HT1080 (cell line): ENCODE measurements around the gene BMPER. TPM values are rescaled to one million over a fixed set of nuclear protein-coding genes. Genes with fewer than 3 reads are reported as not detected.

Experiments used
- DNase-seq: peaks from one replicate; pipeline ENCODE4 v3.0.0-alpha.2; 2015; ENCODE audit warnings: low read depth
- total RNA-seq: library from RNA; depleted of rRNA; stranded (reverse); fragments of >200 nt; shearing (Covaris generic); gene quantifications from 2 replicates; pipeline ENCODE4 v1.2.3, GENCODE V29; 2014

BMPER gene
- total RNA-seq, 1 experiment from 2014 or later, result 3.8 TPM

DNA sequence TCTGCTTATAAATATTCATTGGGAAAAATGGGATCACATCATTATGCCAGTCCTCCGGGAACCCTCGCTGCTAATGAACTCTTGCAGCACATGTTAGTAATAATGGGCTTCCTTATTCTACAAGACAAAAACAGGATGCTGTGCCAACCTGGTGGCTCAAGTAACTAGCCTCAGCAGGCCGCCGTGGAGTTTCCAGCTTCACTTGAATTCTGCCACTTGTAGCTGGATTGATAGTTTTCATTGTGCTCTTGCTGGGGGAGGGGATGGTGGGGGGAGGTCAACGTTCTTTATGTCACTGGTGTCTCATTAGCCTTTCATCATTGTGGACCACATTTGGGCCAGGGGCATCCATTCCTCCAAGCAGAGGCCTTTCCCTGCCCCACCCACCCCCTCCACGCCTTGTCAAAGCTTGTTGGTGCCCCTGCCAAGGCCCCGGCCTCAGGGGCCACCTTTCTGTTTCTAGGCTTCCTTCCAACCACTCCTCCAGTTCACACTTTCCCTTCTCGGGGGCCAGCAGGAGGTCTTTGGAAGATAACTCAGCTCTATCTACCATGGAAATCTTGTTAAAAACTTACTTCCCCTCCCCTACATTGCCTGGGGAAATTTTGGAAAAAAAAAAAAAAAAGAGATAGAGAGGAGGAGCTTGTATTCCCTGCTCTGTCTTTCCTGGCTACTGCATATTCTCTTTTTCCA lies 153.9 kb downstream of the BMPER start:
- DNase-seq, result no peak

DNA sequence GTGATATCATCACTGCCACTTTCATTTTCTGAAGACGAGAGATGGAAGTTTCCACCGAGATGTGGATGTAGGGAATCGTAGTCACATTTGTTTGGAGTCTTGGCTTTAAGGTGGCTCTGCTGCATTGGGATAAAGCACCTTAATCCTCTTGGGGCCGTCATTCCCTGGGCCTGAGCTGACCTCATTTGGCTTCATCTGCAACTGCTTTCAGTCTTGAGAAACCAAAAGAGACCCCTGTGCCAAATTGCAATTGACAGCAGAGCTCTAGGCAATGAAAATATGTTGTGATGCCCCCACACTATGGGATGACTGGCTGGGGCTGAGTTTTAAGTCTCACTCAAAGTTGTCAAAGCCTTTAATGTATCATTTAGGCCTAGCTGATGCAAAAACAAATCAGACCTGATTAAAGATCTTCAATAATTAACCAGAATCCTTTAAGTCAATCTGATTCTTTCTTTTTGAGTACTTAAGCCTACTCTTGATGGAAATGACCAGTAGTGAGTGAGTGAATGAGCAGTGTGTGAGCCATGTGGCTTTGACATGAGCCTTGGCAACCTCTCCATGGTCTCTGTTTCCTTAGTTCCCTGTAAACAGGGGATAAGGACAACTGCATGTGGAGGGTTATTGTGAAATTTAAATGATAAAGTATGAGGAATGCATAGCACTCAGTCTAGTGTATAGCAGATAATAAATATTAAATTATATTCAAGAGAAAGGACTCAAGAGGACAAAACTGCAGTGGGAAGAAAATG lies 155.0 kb downstream of the BMPER start:
- DNase-seq, result peak; percentile 32

- DNase-seq, result peak; percentile 61
Measured at GRCh38 chr7:34061149-34061548, 155.8 kb downstream of the BMPER start.

DNA sequence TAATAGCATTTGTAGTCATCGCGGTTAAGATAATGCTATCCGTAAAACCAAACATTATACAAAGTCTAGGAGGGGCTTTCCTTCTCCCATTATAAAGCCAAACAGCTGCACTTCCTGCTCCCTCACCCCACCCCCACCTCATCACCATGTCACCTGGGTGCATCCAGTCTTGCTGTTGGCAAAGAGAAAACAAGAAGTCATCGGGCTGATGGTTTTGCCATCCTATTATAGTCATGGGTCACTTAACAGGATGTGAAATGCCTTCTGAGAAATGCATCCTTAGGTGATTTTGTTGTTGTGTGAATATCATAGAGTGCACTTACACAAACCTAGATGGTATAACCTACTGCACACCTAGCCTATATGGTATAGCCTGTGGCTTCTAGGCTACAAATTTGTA lies 157.0 kb downstream of the BMPER start:
- no peak for DNase-seq

GRCh38 chr7:34062826-34063225 lies 157.5 kb downstream of the BMPER start:
- no peak for DNase-seq

DNA sequence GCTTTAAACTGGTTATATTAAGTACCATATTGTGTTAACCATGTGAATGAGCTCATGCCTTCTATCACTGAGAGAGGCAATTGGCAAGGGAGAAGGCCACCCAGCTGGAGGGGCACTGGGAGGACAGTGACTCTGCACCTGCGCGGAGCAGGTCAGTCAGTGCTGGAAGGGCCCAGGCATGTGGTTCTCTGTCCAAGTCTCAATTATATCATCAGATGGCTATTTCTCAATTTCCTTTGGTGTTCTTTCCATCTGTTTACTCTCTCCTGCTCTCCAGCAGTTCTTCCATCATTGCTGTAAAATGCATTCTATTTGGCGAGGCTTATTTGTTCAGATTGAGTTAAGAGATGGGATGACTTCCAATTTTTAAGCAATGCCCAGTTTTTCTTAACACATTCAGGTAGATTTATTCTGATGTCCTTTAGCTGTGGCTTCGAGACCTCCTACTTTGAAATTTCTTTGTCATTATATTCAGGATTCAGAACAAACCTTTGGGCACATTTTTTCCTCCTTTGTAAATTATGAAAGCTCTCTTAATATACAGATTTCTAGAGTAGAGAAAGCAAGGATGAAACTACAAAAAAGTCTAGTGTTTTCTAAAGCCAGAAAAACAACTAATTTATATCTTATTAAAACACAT lies 159.3 kb downstream of the BMPER start:
- DNase-seq, result no peak

GRCh38 chr7:34066411-34066810 lies 161.1 kb downstream of the BMPER start:
- DNase-seq, result no peak

DNA sequence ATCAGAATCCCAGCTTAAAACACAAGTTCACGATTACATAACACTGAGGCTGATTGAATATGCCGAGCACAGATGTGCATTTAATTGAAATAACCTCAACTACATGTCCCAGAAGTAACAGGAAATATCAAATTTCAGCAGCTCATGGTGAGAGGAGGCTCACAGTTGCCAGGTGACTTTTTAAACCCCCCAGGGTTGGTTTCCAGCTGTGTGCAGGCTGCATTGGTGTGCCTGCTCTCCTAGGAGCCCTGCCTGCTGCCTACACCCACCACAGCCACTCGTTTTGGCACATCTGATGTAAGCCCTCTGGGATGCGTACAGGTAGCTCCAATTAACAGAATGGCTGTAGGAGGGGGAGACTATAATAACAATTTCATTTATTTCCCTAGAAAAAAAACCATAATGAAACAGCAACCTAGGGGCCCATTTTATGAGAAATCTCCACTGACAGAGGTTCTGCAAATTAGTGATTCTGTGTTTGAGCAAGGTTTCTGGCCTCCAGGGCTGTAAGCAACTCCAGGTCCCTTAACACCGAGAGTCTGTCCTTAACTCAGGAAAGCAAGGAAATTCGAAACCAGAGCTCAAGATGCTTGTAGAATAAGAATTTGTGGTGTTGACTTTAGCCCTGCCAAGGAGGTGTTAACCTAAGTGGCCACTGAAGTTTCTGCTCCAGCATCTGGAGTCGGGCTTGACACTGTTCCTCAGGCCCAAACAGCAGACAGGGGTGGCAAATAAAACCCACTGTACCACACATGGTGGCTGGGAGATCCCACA lies 161.9 kb downstream of the BMPER start:
- peak; percentile 58 for DNase-seq

DNA sequence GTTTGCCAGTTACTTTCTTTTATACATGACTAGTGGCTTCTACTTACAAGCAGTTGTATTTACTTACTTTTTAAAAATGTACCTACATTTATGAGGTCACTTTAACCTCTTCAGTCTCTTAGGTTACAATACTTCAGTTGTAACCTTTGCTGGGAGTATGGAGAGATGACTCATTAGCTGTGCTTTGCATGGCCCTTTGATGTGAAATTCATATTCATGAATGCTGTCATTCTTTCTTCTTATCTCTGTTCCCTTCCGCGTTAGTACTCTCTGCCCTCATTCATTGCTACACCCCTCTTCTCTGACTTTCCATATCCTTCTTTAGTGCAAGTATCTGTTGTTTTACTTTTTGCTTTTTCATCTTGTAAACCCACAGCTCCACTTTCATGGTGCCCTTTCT lies 164.3 kb downstream of the BMPER start:
- peak; percentile 79 for DNase-seq

DNA sequence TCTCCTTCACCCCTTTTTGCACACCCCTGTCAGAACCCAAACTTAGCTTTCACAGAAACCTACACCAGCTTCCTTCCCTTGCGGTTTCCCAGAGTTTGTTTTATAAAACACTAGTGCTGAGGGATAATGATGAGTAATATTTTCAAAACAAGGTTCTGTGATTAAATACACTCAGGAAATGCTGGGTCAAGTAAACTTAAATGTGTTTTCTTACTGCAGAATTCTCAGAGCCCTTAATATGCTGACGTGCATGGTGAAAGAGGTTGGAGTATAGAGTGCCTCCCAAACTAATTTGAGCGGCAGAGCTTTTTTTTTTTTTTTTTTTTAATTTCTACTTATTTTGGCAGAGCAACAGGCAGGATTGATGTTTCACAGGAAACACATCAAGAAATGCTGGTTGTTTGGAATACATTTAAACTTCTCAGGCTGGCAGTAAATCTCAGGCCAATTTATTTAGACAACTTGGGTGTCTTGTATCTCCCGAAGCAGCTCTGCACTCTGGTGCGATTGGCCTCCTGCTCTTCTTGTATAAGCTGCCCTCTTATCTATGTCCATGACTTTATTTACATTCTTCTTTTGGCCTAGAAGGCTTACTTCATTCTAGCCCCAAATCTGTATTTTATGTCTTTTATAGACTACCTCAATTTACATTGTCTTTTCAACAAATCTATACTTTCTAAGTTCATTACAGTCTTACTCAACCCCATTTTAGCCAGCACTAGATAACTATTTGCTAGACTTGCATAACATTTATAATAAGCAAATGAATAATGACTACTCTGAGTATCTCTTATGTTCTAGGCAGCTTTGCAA lies 165.4 kb downstream of the BMPER start:
- peak; percentile 58 for DNase-seq

GRCh38 chr7:34073676-34074075 lies 168.3 kb downstream of the BMPER start:
- DNase-seq, result no peak

GRCh38 chr7:34074421-34074820 lies 169.1 kb downstream of the BMPER start:
- DNase-seq, result no peak

DNA sequence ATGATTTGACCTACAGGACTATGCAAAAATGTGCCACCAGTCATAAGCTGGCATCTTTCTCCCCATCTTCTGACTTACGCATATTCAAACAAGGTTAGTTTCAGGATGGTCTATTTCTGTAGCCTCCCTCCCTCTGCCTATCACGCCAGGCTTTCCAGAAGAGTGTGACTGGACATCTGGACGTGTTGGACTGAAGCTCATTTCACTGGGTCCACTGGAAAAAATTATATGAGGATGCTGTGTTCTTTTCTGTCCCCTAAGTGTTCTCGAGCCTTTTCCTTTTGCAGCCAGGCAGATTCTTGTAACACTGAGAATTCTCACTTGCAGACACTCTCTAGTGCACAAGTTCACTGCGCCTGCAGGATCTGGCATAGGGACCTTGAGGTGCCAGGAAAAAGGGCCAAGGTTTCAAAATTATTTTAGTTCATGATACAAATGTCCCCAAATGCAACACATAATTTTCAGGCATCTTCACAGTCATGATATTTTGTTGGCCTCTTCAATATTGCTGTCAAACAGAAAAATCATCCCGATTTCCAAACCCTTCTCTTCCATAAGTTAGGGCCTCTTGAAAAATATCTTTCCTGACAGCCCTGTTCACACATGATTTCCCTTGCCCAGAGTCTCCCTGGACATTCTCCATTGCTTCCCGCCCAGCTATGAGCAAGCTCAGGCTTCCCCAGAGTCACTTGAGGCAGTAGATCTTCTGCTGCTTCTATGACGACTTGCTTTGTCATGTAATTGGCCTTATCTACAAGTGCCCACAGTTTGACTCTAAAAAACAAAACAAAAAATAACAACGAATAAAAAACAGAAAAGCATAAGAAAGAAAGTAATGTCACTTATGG lies 170.4 kb downstream of the BMPER start:
- no peak for DNase-seq

GRCh38 chr7:34077168-34077567 lies 171.8 kb downstream of the BMPER start:
- no peak for DNase-seq

GRCh38 chr7:34078864-34079263 lies 173.5 kb downstream of the BMPER start:
- no peak for DNase-seq

- no peak for DNase-seq
Measured at GRCh38 chr7:34080513-34080912, 175.2 kb downstream of the BMPER start.

GRCh38 chr7:34081935-34082334 lies 176.6 kb downstream of the BMPER start:
- no peak for DNase-seq

GRCh38 chr7:34083440-34083839 lies 178.1 kb downstream of the BMPER start:
- DNase-seq, result no peak

DNA sequence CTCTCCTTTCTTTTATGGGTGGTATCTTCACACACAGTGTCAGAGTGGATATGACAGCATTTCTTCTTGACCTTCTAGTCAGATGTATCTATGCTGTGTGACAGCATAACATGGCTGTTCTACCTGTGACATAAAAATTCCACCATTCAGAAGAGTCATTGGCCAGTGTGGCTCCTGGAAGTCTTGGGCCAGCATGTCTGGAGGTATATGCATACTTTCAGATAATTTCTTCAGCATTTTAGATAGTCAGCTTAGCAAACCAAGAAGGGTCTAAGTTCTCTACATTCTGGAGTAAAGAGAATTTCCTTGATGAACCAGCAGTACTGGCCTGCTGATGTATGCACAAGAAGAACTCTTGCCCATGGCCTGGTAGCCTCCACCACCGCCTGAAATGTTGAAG lies 179.3 kb downstream of the BMPER start:
- DNase-seq, result no peak

- DNase-seq, result no peak
Measured at GRCh38 chr7:34086064-34086463, 180.7 kb downstream of the BMPER start.
